Fibroblast of the aortic adventitia (primary cell): ENCODE measurements around the gene YBEY. TPM values are rescaled to one million over a fixed set of nuclear protein-coding genes. Genes with fewer than 3 reads are reported as not detected.

ENCODE experiments used
- DNase-seq: peaks from one replicate; pipeline ENCODE4 v3.0.0-alpha.2; 2010; ENCODE audit warnings: low read depth
- H3K4me3 ChIP-seq: 2 replicates; pipeline ENCODE4 v1.5.1; 2011; ENCODE audit warnings: low read depth, mild to moderate bottlenecking, control low read depth, low read length, moderate library complexity
- CTCF ChIP-seq: IDR thresholded peaks from 2 replicates; pipeline ENCODE4 v1.5.1; 2011; ENCODE audit warnings: mild to moderate bottlenecking, low read length, control low read depth, inconsistent platforms; ENCODE audit not compliant: insufficient read depth
- total RNA-seq: library from RNA; depleted of rRNA; stranded (reverse); fragments of >200 nt; gene quantifications from 2 replicates; pipeline ENCODE4 v1.2.3, GENCODE V29; 2012; ENCODE audit warnings: low replicate concordance

YBEY gene
- total RNA-seq, 1 donor = 22.4 TPM

GRCh38 chr21:46324390-46325072, 38.4 kb downstream of the YBEY start:
- peak; percentile 15 for TF ChIP-seq CTCF
- DNase-seq = peak; percentile 74
- peak overlapping the region; percentile 97 for H3K4me3 ChIP-seq

- DNase-seq = peak; percentile 39
- H3K4me3 ChIP-seq = peak overlapping the region; percentile 78
- TF ChIP-seq CTCF = peak; percentile 47
Observed at GRCh38 chr21:46325073-46325912, 39.2 kb downstream of the YBEY start.

GRCh38 chr21:46326110-46326703, 40.1 kb downstream of the YBEY start:
- no peak overlapping the region for H3K4me3 ChIP-seq
- no peak for TF ChIP-seq CTCF
- DNase-seq = no peak

GRCh38 chr21:46327711-46328110, 41.6 kb downstream of the YBEY start:
- no peak overlapping the region for H3K4me3 ChIP-seq
- DNase-seq = no peak
- no peak for TF ChIP-seq CTCF

GRCh38 chr21:46328151-46328550, 42.0 kb downstream of the YBEY start:
- TF ChIP-seq CTCF = no peak
- H3K4me3 ChIP-seq = no peak overlapping the region
- DNase-seq = no peak

GRCh38 chr21:46329796-46330195, 43.7 kb downstream of the YBEY start:
- no peak overlapping the region for H3K4me3 ChIP-seq
- no peak for DNase-seq
- no peak for TF ChIP-seq CTCF
